ENCODE results near the gene DIAPH2.

The DIAPH2 gene

GRCh38 chrX:97594646-97595224 is 910.1 kb downstream of the DIAPH2 start:
- H3K9me3 Mint-ChIP-seq: no peaks in the 10 kb centered on the region
- no peak overlapping the region for H3K4me3 Mint-ChIP-seq
- no peaks in the 10 kb centered on the region for H3K36me3 Mint-ChIP-seq
- no peak overlapping the region for H3K27ac Mint-ChIP-seq
- DNase-seq (ENCODE audit: low spot score in 2 of 2) (no peak), ATAC-seq (no peak)
- H3K4me1 Mint-ChIP-seq: peaks cover 7% of the 10 kb centered on the region

- peak; percentile 2 to 48 for DNase-seq (ENCODE audit: low spot score in 2 of 2)
- Mint-ChIP-seq H3K9me3 (no peaks in the 10 kb centered on the region), H3K36me3 (no peaks in the 10 kb centered on the region), H3K4me1 (peaks cover 7% of the 10 kb centered on the region), H3K27ac (peak overlapping the region; percentile 86), H3K4me3 (no peak overlapping the region)
- ATAC-seq: peak; percentile 98
Observed at GRCh38 chrX:97597954-97598353, 913.3 kb downstream of the DIAPH2 start.

- no peak overlapping the region for H3K27ac Mint-ChIP-seq
- no peaks in the 10 kb centered on the region for H3K36me3 Mint-ChIP-seq
- no peaks in the 10 kb centered on the region for H3K9me3 Mint-ChIP-seq
- DNase-seq (ENCODE audit: low spot score in 2 of 2): no peak
- peaks cover 6% of the 10 kb centered on the region for H3K4me1 Mint-ChIP-seq
- ATAC-seq: no peak
- no peak overlapping the region for H3K4me3 Mint-ChIP-seq
Observed at GRCh38 chrX:97602465-97603258, 918.0 kb downstream of the DIAPH2 start.

GRCh38 chrX:97605271-97605670 is 920.6 kb downstream of the DIAPH2 start:
- no peaks in the 10 kb centered on the region for H3K9me3 Mint-ChIP-seq
- DNase-seq (ENCODE audit: low spot score in 2 of 2) (no peak), ATAC-seq (no peak)
- no peak overlapping the region for H3K27ac Mint-ChIP-seq
- no peaks in the 10 kb centered on the region for H3K36me3 Mint-ChIP-seq
- H3K4me1 Mint-ChIP-seq: no peaks in the 10 kb centered on the region
- H3K4me3 Mint-ChIP-seq: no peak overlapping the region

DNA sequence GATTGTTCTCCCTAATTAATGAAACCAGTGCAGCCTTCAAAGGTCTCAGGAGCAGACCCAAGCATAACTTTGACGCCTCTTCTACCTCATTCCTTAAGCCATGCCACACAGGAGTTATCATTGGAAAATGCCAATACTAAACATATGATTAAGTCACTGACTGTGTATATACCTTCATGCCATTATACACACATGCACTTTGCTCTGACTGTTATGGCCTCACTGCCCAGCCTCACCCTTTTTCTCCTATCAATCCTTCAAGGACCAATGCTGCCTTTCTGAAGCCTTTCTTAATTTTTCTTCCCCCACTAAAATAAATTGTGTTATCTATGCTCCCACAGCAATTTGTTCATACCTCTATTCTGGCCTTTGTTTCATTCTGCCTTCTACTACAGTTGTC is 924.7 kb downstream of the DIAPH2 start:
- H3K4me1 Mint-ChIP-seq: no peaks in the 10 kb centered on the region

DNA sequence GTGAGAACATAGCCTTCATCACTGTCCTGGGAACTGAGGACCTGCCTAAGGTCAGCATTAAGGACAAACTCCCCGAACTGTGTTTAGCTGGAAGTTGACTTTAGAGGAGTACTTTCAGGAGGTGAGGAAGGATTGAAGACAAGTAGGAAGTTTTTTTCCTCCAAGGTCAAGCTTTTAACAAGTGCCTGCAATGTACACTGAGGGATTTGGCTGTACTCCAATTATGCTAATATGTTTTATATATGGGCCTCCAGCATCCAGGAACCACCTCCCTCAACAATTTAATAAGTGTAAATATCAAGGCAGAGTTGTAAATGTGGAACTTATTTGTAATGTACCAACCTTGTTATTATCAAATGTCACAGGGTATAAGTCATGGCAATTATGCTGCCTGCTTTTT is 925.3 kb downstream of the DIAPH2 start:
- no peak overlapping the region for H3K27ac Mint-ChIP-seq
- ATAC-seq (no peak), DNase-seq (ENCODE audit: low spot score in 2 of 2) (no peak)
- H3K4me3 Mint-ChIP-seq: no peak overlapping the region
- no peaks in the 10 kb centered on the region for H3K36me3 Mint-ChIP-seq
- H3K9me3 Mint-ChIP-seq: no peaks in the 10 kb centered on the region
- H3K4me1 Mint-ChIP-seq: no peaks in the 10 kb centered on the region

More for the DNA sequence above, 924.7 kb downstream of the DIAPH2 start:
- ATAC-seq (no peak), DNase-seq (ENCODE audit: low spot score in 2 of 2) (no peak)
- Mint-ChIP-seq H3K27ac (no peak overlapping the region), H3K4me3 (no peak overlapping the region), H3K9me3 (no peaks in the 10 kb centered on the region), H3K36me3 (no peaks in the 10 kb centered on the region)

GRCh38 chrX:97616883-97617530 is 932.4 kb downstream of the DIAPH2 start:
- H3K9me3 Mint-ChIP-seq: no peaks in the 10 kb centered on the region
- no peaks in the 10 kb centered on the region for H3K36me3 Mint-ChIP-seq
- no peaks in the 10 kb centered on the region for H3K4me1 Mint-ChIP-seq
- DNase-seq (ENCODE audit: low spot score in 2 of 2) (no peak), ATAC-seq (peak; percentile 63)
- H3K4me3 Mint-ChIP-seq: no peak overlapping the region
- H3K27ac Mint-ChIP-seq: no peak overlapping the region

- Mint-ChIP-seq H3K4me1 (no peaks in the 10 kb centered on the region), H3K36me3 (no peaks in the 10 kb centered on the region), H3K9me3 (no peaks in the 10 kb centered on the region), H3K27ac (no peak overlapping the region), H3K4me3 (no peak overlapping the region)
- DNase-seq (ENCODE audit: low spot score in 2 of 2): no peak
- ATAC-seq: no peak
Observed at GRCh38 chrX:97619499-97619898, 934.9 kb downstream of the DIAPH2 start.

DNA sequence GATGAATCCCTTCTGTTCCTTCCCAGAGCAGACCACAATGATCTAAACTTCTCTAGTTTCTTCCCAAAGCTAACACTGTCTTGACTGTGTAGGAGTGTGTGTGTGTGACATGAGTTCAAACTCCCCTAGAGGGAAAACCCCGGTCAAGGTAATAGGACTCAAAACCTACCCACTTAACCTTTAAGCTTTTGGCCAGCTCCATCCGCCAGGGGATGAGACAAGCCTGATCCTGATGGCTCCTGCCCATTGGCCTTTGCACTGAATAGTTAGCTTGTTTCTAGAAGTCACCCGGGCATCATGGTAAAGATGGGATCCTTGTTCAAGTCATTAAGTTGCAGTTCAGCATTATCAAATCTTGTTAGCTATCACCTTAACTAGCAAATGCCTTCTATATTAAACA is 937.5 kb downstream of the DIAPH2 start:
- Mint-ChIP-seq H3K9me3 (no peaks in the 10 kb centered on the region), H3K4me3 (no peak overlapping the region), H3K27ac (no peak overlapping the region), H3K4me1 (no peaks in the 10 kb centered on the region), H3K36me3 (no peaks in the 10 kb centered on the region)
- DNase-seq (ENCODE audit: low spot score in 2 of 2) (no peak), ATAC-seq (no peak)

- no peaks in the 10 kb centered on the region for H3K4me1 Mint-ChIP-seq
- no peak for ATAC-seq
- no peaks in the 10 kb centered on the region for H3K36me3 Mint-ChIP-seq
- H3K9me3 Mint-ChIP-seq: no peaks in the 10 kb centered on the region
- DNase-seq (ENCODE audit: low spot score in 2 of 2): no peak
- no peak overlapping the region for H3K27ac Mint-ChIP-seq
- H3K4me3 Mint-ChIP-seq: no peak overlapping the region
Observed at GRCh38 chrX:97628326-97628725, 943.7 kb downstream of the DIAPH2 start.

DNA sequence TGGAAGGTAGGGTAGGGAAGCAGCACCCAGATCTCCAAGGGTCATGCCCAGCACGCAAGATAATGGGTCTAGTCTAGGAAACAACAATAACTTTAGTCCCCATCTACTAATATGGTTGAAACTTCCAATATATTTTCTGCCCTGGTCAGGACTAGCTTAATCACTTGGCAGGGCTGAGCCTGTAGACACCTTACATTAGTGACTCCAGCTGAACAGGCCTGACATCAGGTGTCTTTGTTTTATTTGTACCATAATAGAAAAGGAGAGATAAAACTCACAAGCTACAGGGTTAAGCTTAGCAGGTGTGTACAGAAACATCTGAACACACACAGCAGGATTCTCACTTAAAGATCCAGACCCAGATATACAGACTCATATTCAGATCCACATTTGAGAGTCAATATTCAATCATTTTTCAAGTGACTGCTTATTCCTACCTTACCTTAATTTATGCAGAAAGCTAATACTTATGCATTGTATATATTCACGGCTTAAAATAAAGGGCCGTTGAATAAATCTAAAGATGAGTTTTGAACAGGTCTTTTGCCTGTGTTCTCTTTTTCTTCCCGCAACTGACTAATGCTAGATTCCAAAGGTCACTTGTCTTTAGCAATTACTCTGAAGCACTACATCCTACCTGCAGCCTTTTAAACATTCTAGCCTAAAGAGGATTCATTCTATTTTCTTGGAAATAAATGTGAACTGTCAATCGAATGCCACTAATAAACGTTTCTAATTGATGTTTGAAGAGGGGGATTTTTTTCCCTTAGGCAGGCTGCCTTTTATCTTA is 944.4 kb downstream of the DIAPH2 start:
- no peaks in the 10 kb centered on the region for H3K4me1 Mint-ChIP-seq
- no peaks in the 10 kb centered on the region for H3K9me3 Mint-ChIP-seq
- H3K36me3 Mint-ChIP-seq: no peaks in the 10 kb centered on the region
- no peak overlapping the region for H3K27ac Mint-ChIP-seq
- DNase-seq (ENCODE audit: low spot score in 2 of 2): no peak
- no peak overlapping the region for H3K4me3 Mint-ChIP-seq
- ATAC-seq: no peak

DNA sequence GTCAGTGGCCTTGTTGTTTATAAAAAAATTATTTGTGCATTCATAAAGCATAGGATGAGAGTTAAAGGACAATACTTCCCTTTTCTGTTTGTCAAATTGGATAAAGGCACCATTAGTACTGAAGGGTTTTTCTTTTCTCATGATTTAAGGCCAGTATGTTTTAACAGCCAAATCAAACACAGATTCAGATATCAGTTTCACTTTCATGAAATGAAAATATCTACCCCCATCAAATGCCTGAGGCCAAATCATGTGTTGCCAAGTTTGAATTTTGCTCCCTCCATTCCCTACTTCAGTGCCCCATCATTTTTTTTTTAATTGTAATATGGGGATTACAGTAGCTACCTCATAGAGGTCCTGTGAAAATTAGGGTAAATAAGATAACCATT is 944.9 kb downstream of the DIAPH2 start:
- Mint-ChIP-seq H3K4me3 (no peak overlapping the region), H3K4me1 (no peaks in the 10 kb centered on the region), H3K9me3 (no peaks in the 10 kb centered on the region), H3K36me3 (no peaks in the 10 kb centered on the region), H3K27ac (no peak overlapping the region)
- DNase-seq (ENCODE audit: low spot score in 2 of 2) (no peak), ATAC-seq (no peak)

GRCh38 chrX:97633798-97634197 is 949.2 kb downstream of the DIAPH2 start:
- Mint-ChIP-seq H3K27ac (no peak overlapping the region), H3K36me3 (no peaks in the 10 kb centered on the region)

GRCh38 chrX:97636473-97637140 is 952.0 kb downstream of the DIAPH2 start:
- DNase-seq (ENCODE audit: low spot score in 2 of 2) (no peak), ATAC-seq (no peak)
- Mint-ChIP-seq H3K9me3 (no peaks in the 10 kb centered on the region), H3K4me3 (no peak overlapping the region), H3K4me1 (peaks cover 6% of the 10 kb centered on the region), H3K27ac (no peak overlapping the region), H3K36me3 (no peaks in the 10 kb centered on the region)

More at GRCh38 chrX:97633798-97634197, 949.2 kb downstream of the DIAPH2 start:
- H3K9me3 Mint-ChIP-seq: no peaks in the 10 kb centered on the region
- no peak for DNase-seq (ENCODE audit: low spot score in 2 of 2)
- H3K4me3 Mint-ChIP-seq: no peak overlapping the region
- no peaks in the 10 kb centered on the region for H3K4me1 Mint-ChIP-seq
- no peak for ATAC-seq

GRCh38 chrX:97637289-97637688 is 952.6 kb downstream of the DIAPH2 start:
- no peak for ATAC-seq
- no peak for DNase-seq (ENCODE audit: low spot score in 2 of 2)
- H3K36me3 Mint-ChIP-seq: no peaks in the 10 kb centered on the region
- H3K9me3 Mint-ChIP-seq: no peaks in the 10 kb centered on the region
- H3K4me1 Mint-ChIP-seq: peaks cover 6% of the 10 kb centered on the region
- H3K4me3 Mint-ChIP-seq: no peak overlapping the region
- no peak overlapping the region for H3K27ac Mint-ChIP-seq
